MCF 10A (cell line): ENCODE measurements around the gene LNX1. TPM values are rescaled to one million over a fixed set of nuclear protein-coding genes. Genes with fewer than 3 reads are reported as not detected.

Experiments used
- BruUV-seq: library from RNA; stranded (reverse); fragments of 400-500 nt; replicated peaks from 2 replicates; lab custom pipeline; 2021; lab: Mats Ljungman, UMichigan
- CTCF ChIA-PET: fragments of 300-600 bp; sonication (Branson Sonifier 250); formaldehyde crosslinking; extraction: SDS; loops from one replicate; lab custom pipeline; 2021; ENCODE audit warnings: antibody characterized with exemption, inconsistent platforms; lab: Yijun Ruan, JAX
- POLR2A ChIA-PET: fragments of 300-600, 350-650 bp; sonication (Branson Sonifier 250); formaldehyde crosslinking; extraction: SDS; loops from one replicate; lab custom pipeline; 2020; ENCODE audit warnings: antibody characterized with exemption, inconsistent platforms; lab: Yijun Ruan, JAX
- DNase-seq: peaks from one replicate; pipeline ENCODE4 v3.0.0-alpha.2; 2018; ENCODE audit not compliant: unreplicated experiment
- H3K27ac Mint-ChIP-seq: one replicate; pipeline ENCODE4 v1.8.0; 2022; ENCODE audit warnings: mild to moderate bottlenecking, low read depth, mixed read lengths; ENCODE audit not compliant: unreplicated experiment
- H3K27me3 Mint-ChIP-seq: one replicate; pipeline ENCODE4 v1.8.0; 2022; ENCODE audit warnings: mixed read lengths; ENCODE audit not compliant: insufficient read depth, unreplicated experiment
- H3K36me3 Mint-ChIP-seq: one replicate; pipeline ENCODE4 v1.8.0; 2022; ENCODE audit warnings: mild to moderate bottlenecking, moderate library complexity, mixed read lengths; ENCODE audit not compliant: insufficient read depth, unreplicated experiment
- H3K4me1 Mint-ChIP-seq: one replicate; pipeline ENCODE4 v1.8.0; 2022; ENCODE audit warnings: mixed read lengths; ENCODE audit not compliant: insufficient read depth, unreplicated experiment
- H3K4me3 Mint-ChIP-seq: one replicate; pipeline ENCODE4 v1.8.0; 2022; ENCODE audit warnings: mild to moderate bottlenecking, moderate library complexity, mixed read lengths; ENCODE audit not compliant: unreplicated experiment
- H3K9me3 Mint-ChIP-seq: one replicate; pipeline ENCODE4 v1.8.0; 2022; ENCODE audit warnings: mixed read lengths; ENCODE audit not compliant: unreplicated experiment
- CTCF ChIP-seq: fragments of 200-600 bp; IDR thresholded peaks from one replicate; pipeline ENCODE4 v1.8.0; 2022; ENCODE audit warnings: antibody characterized with exemption, mild to moderate bottlenecking; ENCODE audit not compliant: unreplicated experiment
- intact Hi-C: fragments of 100-400 bp; cut with micrococcal nuclease; formaldehyde crosslinking; loops from 2 replicates; pipeline ENCODE4 v1.14.1; 2022
- total RNA-seq: library from RNA; stranded (reverse); gene quantifications from 2 replicates; pipeline ENCODE4 v1.2.3, GENCODE V29; 2022

Gene LNX1
- total RNA-seq, 1 experiment from 2014 or later: not detected

DNA sequence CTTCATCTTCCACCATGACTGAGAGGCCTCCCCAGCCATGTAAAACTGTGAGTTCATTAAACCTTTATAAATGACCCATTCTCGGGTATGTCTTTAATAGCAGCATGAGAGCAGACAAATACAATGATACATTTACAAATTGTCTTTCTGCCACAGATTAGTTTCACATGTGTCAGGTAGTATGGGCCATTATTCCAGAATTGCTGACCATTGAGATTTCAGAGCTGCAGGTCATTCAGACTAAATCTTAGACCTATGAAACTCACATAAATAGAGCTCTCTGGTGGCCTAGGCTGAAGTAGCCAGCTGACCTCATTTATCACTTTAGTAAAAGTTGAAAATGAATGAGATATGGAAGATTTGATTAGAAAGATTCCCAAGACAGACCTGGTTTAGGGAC lies 108.0 kb downstream of the LNX1 start:
- no peak for TF ChIP-seq CTCF
- CTCF ChIA-PET: no interaction called here
- no peaks in the 10 kb centered on the region for H3K9me3 Mint-ChIP-seq
- no peak overlapping the region for H3K4me3 Mint-ChIP-seq
- BruUV-seq: no TSS peak
- intact Hi-C loops: no loop called here
- H3K27ac Mint-ChIP-seq: no peak overlapping the region
- H3K36me3 Mint-ChIP-seq: no peaks in the 10 kb centered on the region
- POLR2A ChIA-PET: no interaction called here
- DNase-seq: no peak
- peaks cover 10% of the 10 kb centered on the region for H3K4me1 Mint-ChIP-seq
- no peaks in the 10 kb centered on the region for H3K27me3 Mint-ChIP-seq

DNA sequence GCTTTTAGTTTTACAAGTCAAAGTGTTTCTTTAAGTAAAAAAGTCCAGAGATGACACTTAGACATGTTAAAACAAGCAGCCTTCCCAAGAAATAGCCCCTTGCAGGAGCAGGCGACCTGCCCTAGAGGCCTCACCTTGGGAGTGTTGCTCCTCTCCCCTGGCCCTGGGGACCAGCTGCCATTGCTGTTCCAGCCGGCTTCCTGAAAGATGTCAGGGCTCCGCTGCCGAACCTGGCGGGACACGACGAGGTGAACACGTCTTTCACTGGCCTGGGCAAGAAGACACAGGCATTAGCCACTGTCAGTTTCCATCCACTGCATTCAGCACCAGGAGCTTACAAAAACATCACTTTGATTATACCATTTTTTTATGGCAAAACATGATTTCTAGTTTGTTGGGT lies 109.7 kb downstream of the LNX1 start:
- intact Hi-C loops: no loop called here
- Mint-ChIP-seq H3K36me3 (no peaks in the 10 kb centered on the region), H3K4me3 (no peak overlapping the region), H3K27ac (no peak overlapping the region), H3K4me1 (peaks cover 27% of the 10 kb centered on the region), H3K9me3 (no peaks in the 10 kb centered on the region), H3K27me3 (no peaks in the 10 kb centered on the region)
- TF ChIP-seq CTCF: no peak
- POLR2A ChIA-PET: interaction anchor here (1.1 kb wide), 1 partner anchor 9 kb away, joined by 4 read pairs; no protein-coding TSS in a partner anchor
- CTCF ChIA-PET: interaction anchor here (1.0 to 6.1 kb wide), 2 partner anchors 8 to 381 kb away, joined by 3 to 34 read pairs; no protein-coding TSS in a partner anchor
- no peak for DNase-seq
- no TSS peak for BruUV-seq

DNA sequence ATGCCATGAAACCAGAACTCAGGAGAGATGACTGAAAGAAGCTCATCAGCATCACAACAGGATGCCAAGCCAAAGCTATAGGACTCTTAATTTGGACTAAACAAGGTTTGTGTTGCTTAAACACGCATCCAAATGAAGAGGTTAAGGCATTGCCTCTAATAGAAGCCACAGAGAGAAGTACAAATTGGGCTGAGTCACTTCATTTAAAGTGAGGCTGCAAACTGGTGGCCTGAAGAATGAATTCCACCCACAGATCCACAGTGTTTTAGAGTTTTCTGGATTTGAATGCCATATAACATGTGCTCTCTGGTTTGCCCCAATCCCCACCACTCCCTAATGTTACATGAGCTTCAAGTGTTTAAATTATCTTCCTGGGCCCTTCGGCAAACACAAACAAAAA lies 110.4 kb downstream of the LNX1 start:
- no peak for TF ChIP-seq CTCF
- no peak for DNase-seq
- intact Hi-C loops: no loop called here
- Mint-ChIP-seq H3K36me3 (no peaks in the 10 kb centered on the region), H3K27me3 (no peaks in the 10 kb centered on the region), H3K9me3 (no peaks in the 10 kb centered on the region), H3K4me3 (no peak overlapping the region), H3K27ac (no peak overlapping the region), H3K4me1 (peaks cover 29% of the 10 kb centered on the region)
- no TSS peak for BruUV-seq
- CTCF ChIA-PET: interaction anchor here (0.8 to 6.1 kb wide), 3 partner anchors 9 to 382 kb away, joined by 3 to 34 read pairs (median 3); no protein-coding TSS in a partner anchor
- POLR2A ChIA-PET: interaction anchor here (1.0 to 2.1 kb wide), 2 partner anchors 9 to 30 kb away, joined by 3 to 12 read pairs; no protein-coding TSS in a partner anchor

GRCh38 chr4:53479736-53480525 lies 111.4 kb downstream of the LNX1 start:
- Mint-ChIP-seq H3K4me3 (no peak overlapping the region), H3K27me3 (no peaks in the 10 kb centered on the region), H3K36me3 (no peaks in the 10 kb centered on the region), H3K9me3 (no peaks in the 10 kb centered on the region), H3K27ac (peak overlapping the region; percentile 31), H3K4me1 (peaks cover 35% of the 10 kb centered on the region)
- DNase-seq: no peak
- CTCF ChIA-PET: interaction anchor here (0.6 to 6.1 kb wide), 3 partner anchors 10 to 282 kb away, joined by 3 to 34 read pairs (median 4); no protein-coding TSS in a partner anchor
- POLR2A ChIA-PET: interaction anchor here (1.0 to 2.1 kb wide), 3 partner anchors 10 to 31 kb away, joined by 3 to 12 read pairs (median 5); no protein-coding TSS in a partner anchor
- BruUV-seq: no TSS peak
- intact Hi-C loops: no loop called here
- TF ChIP-seq CTCF: no peak
